Cerebellar cortex (tissue), 1 donor: ENCODE measurements around the gene ACTBL2.
A peak's percentile ranks its signal among the peaks of the same experiment; 100 is the strongest.
"Not testable (repeated sequence)": the region's sequence is repeated elsewhere in the genome, so short reads cannot be mapped to it uniquely, and the experiment has no call there.

Source experiments
- DNase-seq: peaks from one replicate; pipeline ENCODE4 v3.0.0-alpha.2; 2015; ENCODE audit warnings: low spot score

Gene ACTBL2

DNA sequence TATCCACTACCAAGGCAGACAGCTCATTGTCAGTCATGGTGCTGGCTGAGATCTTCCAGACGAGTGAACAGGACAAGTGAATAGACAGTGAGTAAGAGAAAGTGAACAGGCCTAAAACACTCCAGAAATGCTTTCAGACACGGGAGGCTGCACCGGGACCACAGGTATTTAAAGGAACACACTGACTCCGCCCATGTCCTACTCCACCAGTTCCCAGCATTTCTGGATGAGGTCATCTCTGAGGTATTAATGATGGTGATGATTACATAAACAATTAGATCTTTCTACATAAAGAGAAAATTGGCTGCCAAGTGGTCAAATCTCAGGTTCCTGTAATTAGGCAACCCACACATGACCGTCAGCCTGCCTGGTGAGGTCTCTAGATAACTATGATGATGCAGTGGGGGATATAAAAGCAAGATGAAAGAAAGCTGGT lies at the start of gene ACTBL2:
TSS of gene ACTBL2 (minus strand) at position 141 of the 436 bp plus-strand sequence. CDS start at position 37, 104 bp downstream.
- no peak for DNase-seq

- no peak for DNase-seq
Measured at GRCh38 chr5:57531333-57531732, 48.7 kb upstream of the ACTBL2 start.

- no peak for DNase-seq
Measured at GRCh38 chr5:57529864-57530263, 47.3 kb upstream of the ACTBL2 start.

DNA sequence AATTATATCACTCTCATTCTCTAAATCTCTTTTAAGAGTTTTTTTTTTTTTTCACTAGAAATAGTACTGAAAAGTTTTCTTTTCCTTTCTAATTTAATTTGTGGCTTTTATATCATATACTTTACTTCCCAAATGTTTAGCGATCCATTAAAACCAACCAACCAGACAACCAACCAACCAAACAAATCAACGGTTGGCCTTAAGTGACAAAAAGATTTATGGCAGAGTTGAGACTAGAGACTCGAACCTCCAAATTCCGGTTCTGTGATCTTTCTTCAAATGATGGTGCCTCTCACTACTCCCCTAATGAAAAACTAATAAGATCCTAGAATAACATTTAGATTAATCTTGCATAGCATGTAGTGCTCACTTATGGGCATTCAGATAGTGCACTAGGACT lies 45.3 kb upstream of the ACTBL2 start:
- no peak for DNase-seq

DNA sequence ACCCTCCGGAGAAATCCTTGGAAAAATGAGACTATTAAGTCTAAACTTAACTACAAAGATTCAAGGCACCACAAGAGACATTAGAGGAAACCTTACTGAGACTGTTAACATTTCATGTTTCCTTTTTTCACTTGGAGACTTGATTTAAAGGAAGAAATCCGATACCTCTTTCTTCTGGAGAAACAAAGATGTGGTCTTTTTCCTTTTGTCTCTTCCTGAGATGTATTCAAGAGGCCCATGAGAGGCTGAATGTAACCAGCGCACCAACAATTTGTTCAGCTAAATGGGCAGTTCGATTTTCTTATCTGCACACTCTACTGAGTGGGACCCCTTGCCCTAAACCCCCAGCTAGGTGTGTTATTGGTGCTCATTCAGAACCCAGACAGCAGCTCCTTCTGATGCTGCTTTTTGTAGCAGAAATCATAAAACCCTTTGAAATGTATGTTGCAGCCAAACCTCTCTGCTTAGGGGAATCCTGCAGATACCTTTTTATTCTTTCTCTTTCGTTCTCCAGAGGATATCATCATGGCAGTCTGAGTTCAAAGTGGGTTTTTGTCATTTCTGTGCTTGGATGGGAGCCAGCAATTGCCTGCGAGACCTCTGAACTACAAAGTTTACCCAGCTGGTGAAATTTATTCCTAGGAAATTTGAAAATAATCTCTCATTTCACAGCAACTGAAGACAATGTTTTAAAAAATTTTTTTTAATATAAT lies 41.9 kb upstream of the ACTBL2 start:
- DNase-seq, result no peak

DNA sequence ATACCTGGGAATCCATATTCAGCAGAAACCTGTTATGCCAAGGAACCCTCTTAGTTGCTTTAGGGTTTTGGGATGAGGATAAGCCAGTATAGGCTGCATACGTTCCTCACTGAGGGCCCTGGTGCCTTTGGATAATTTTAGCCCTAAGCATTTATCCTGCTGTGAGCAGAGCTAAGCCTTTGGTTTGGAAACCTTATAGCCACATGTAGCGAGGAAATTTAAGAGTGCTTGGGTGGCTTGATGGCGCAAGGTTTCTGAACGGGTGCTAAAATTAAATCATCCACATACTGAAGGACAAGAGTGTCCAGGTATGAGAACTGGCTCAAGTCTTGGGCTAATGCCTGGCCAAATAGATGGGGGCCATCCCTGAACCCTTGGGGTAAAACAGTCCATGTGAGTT lies 39.9 kb upstream of the ACTBL2 start:
- not testable (repeated sequence) for DNase-seq

- not testable (repeated sequence) for DNase-seq
Measured at GRCh38 chr5:57518415-57518814, 35.8 kb upstream of the ACTBL2 start.

- no peak for DNase-seq
Measured at GRCh38 chr5:57517250-57517649, 34.6 kb upstream of the ACTBL2 start.

DNA sequence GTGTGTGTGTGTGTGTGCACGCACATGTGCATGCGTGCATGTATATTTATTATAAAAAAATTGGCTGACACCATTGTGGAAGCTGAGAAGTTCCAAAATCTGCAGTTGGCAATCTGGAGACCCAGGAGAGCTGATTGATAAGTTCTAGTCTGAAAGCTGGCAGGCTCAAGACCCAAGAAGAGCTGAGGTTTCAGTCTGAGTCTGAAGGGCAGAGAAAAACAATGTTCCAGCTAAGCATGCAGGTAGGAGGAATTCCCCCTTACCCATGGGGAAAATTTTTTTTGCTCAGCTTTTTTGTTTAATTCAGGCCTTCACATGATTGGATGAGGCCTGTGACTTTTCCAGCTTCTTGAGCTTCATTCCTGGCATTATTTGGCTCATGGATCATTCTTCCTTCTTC lies 31.2 kb upstream of the ACTBL2 start:
- DNase-seq, result no peak

GRCh38 chr5:57511321-57511720 lies 28.7 kb upstream of the ACTBL2 start:
- DNase-seq, result no peak

GRCh38 chr5:57509501-57510260 lies 27.1 kb upstream of the ACTBL2 start:
- DNase-seq, result no peak

- no peak for DNase-seq
Measured at GRCh38 chr5:57508211-57508610, 25.6 kb upstream of the ACTBL2 start.

- DNase-seq, result no peak
Measured at GRCh38 chr5:57505272-57506200, 22.9 kb upstream of the ACTBL2 start.

DNA sequence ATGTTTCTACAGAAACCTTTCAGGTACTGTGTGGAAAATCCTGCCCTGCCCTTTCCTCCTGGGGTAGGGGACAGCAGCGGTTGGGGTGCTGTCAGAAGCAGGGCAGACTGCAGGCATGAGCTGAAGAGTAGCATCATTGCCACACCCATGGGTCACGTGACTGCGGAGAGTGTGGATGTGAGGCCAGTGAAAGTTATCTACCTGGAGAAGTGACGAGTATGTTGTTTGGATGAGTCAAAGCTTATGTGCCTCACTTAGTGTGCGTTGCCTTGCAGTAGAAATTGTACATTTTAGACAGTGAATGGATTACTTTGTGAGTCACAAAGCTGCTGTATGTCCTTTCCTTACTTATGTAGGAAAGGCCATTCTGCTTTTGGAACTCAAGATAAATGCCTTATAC lies 21.7 kb upstream of the ACTBL2 start:
- DNase-seq, result no peak

GRCh38 chr5:57503433-57503832 lies 20.8 kb upstream of the ACTBL2 start:
- DNase-seq, result no peak

DNA sequence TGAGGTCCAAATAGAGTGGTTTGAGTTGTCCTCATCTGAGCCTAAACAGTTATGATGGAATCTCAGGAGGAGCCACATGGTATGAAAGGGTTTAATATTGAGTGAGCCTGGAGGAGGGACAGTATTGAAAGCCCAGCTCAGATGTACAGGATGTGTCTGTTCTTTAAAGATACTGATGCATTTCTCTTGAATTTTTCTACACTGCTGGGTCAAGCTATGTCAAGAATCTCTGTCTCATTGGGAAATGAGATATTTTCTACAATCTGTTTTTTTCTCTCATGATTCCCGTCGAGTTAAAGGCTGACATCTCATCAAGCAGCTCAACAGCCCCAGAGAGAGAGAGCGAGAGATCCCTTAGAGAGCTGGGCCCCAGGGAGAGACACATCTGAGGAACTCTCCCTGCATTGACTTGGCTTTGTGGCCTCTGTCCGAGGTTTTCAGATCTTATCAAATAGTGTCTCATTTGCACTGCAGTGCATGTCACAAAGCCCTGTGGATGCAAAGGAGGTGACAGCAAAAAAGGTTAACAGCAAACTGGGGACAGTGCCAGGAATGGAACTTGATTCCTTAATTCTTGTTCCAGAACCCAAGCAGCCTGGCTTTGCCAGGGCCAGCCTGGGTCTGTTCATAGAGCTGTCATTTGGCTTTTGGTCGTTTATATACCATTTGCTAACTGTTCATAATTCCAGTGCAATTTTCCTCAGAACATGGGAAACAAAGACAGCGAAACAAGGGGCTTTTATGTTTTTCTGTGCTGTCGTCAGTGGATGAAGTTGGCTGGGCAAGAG lies 19.0 kb upstream of the ACTBL2 start:
- DNase-seq, result no peak

DNA sequence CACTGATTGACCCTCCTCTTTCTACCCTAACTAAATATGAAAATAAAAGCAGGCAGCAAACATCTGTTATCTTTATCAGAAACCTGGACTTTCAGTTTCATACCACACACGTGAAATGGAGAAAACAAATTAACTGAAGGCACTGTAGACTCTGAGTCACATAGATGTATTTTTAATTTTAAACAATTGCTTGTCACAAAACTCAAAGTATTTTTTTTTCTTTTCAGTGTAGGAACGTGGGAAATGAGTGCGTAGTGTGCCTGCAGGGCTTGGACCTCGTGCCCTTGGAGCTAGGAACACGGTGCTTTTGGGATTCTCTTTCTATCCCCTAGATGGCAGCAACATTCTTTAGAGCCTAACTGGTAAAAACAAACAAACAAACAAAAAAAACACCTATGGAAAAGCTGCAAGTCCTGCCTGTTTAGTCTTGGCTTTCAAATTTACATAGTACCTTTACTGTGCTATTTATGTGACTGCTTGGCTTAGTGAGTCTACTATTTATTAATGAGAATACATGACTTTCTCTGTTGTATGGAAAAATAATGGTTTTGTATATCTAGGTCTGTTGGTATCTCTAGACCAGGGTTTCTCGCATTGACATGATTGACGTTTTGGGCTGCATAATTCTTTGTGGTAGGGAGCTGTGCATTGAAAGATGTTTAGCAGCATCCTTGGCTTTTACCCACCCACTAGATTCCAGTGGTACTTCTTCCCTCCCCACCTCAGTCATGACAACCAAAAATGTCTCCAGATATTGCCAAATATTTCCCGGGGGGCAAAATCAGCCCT lies 16.8 kb upstream of the ACTBL2 start:
- DNase-seq, result peak; percentile 25

DNA sequence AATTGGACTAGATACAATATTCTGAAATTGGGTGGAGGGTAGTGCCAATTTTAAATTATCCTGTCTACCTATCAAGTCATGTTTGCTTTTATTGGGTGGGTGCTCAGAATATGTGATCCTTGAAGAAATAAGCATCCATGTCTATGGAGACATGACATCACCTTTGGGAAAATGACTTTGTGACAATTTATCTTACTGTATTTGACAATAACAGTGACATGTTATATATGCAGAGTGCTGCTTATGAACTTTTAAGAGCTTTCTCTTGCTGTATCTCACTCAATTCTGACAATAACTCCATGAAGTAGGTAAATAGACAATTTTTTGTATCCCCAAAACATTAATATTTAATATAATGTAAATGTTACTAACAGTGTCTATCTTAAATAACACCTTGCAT lies 15.1 kb upstream of the ACTBL2 start:
- no peak for DNase-seq

DNA sequence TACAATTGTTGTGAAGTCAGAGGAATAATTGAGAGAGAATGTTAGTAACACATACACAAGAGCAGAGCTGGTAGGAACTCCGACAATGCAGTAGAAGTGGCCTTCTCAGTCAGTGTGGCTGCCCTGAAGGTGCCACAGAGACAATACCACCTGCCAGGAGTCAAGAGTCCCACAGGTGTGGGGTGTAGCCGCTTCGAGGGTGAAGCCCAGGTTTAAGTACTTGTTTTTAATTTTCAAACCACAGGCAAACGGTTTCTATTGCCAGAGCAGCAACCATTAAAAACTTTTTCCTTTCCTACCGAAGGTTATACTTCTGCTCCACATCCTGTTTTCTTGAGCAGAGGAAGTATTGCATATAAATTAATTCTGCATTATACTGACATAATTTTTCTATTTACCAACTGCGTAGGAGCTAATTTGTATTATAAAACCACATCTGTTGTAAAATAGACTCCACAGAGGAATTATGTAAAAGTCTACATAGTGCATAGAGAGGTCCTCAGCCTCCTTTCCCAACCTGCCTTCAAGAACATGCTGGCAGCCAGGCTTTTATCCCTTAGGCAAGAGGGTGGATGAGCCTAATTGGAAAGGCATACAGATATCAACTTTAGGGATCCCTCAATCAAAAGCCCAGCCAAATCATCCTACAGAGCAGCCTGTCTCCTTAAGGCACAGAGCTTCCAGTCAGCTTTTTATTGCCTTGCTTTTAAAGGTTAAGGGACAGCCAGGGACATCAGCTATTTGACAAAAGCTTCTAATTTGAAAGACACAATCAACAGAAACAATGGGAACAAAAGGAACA lies 12.9 kb upstream of the ACTBL2 start:
- DNase-seq, result no peak
